Body of pancreas (tissue), 4 donors: ENCODE measurements around the gene S100A14.

Experiments
- POLR2A ChIP-seq, 3 donors: fragments of 450-650 bp; IDR thresholded peaks; one replicate each; pipeline ENCODE4 v1.6.1; 2016; ENCODE audit warnings: antibody characterized with exemption in 3 of 3, mild to moderate bottlenecking in 2 of 3
- TF ChIP-seq, protein P1 (sequence below), 7 experiments: fragments of 450-650 bp in 4 of 7; fragments of 200-600 bp in 3 of 7; sonication (generic) in 3 of 7; IDR thresholded peaks; one replicate each; pipeline ENCODE4 v1.5.1; 2016 to 2019; ENCODE audit warnings: antibody characterized with exemption in 7 of 7

DNA sequence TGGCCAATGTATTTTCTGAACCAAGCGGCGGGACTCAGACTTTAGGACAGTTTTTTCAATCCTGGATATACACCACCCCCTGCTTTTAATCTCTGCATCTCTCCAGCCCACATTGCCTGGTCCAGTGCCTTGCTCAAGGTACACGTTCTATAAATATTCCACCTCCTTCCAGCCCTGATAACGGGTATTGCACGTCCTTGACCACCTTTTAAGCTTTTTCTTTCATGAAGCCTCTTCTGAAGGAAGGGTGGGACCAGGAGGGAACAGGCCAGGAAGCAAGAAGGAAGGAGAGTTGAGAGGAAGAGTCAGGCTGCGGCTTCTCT, 6.6 kb downstream of the S100A14 start:
- TF ChIP-seq POLR2A (IDR thresholded peaks at IDR 0.05): no peak
- TF ChIP-seq, protein P1, sequence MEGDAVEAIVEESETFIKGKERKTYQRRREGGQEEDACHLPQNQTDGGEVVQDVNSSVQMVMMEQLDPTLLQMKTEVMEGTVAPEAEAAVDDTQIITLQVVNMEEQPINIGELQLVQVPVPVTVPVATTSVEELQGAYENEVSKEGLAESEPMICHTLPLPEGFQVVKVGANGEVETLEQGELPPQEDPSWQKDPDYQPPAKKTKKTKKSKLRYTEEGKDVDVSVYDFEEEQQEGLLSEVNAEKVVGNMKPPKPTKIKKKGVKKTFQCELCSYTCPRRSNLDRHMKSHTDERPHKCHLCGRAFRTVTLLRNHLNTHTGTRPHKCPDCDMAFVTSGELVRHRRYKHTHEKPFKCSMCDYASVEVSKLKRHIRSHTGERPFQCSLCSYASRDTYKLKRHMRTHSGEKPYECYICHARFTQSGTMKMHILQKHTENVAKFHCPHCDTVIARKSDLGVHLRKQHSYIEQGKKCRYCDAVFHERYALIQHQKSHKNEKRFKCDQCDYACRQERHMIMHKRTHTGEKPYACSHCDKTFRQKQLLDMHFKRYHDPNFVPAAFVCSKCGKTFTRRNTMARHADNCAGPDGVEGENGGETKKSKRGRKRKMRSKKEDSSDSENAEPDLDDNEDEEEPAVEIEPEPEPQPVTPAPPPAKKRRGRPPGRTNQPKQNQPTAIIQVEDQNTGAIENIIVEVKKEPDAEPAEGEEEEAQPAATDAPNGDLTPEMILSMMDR (IDR thresholded peaks at IDR 0.05): no peak
